Mammary epithelial cell (primary cell): ENCODE results near the gene RRP36.

Experiments
- CTCF ChIP-seq, 2 donors: IDR thresholded peaks in 1 of 2; conservative IDR thresholded peaks in 1 of 2; 2 replicates each; pipeline ENCODE4 v1.5.1; 2011 to 2012; ENCODE audit warnings: inconsistent platforms in 2 of 2, low read length in 2 of 2, mild to moderate bottlenecking in 2 of 2, control low read depth in 1 of 2, low read depth in 1 of 2; ENCODE audit not compliant: insufficient read depth in 1 of 2; ENCODE audit errors: extremely low read depth in 1 of 2
- EZH2 ChIP-seq: IDR thresholded peaks from 2 replicates; pipeline ENCODE4 v1.6.1; 2012; ENCODE audit warnings: low read length, inconsistent platforms, borderline replicate concordance

- no peak for TF ChIP-seq CTCF (conservative IDR thresholded peaks at IDR 0.05 in 1 of 2, IDR thresholded peaks at IDR 0.05 in 1 of 2; ENCODE audit: extremely low read depth in 1 of 2, insufficient read depth in 1 of 2, low read depth in 1 of 2, low read length in 2 of 2)
- TF ChIP-seq EZH2 = no peak
These were observed 15.2 kb upstream of the RRP36 start for GRCh38 chr6:43006251-43006650.
